H1 (cell line): ENCODE data around the gene BCL3. TPM values are rescaled to one million over a fixed set of nuclear protein-coding genes. Genes with fewer than 3 reads are reported as not detected.

Experiments used
- CTCF ChIA-PET: fragments of 300-600 bp; sonication (Branson Sonifier 250); formaldehyde crosslinking; loops from one replicate; lab custom pipeline; 2021; ENCODE audit not compliant: partially characterized antibody; lab: Charles Lee
- POLR2A ChIA-PET: fragments of 300-600 bp; sonication (Branson Sonifier 250); formaldehyde crosslinking; loops from one replicate; lab custom pipeline; 2021; ENCODE audit warnings: inconsistent platforms; ENCODE audit not compliant: partially characterized antibody; lab: Charles Lee
- DNase-seq, 2 experiments: peaks; one replicate each; pipeline versions ENCODE4 v3.0.0 to v3.0.0-alpha.2; 2010 to 2022; ENCODE audit warnings: low spot score in 2 of 2, low read depth in 1 of 2, mixed read lengths in 1 of 2
- FAIRE-seq: peaks from 2 replicates; lab custom pipeline; 2011; peaks lifted over from hg19 to GRCh38; lab: Jason Lieb, UNC
- H2AFZ ChIP-seq: 2 replicates; pipeline ENCODE4 v1.8.1; 2012; ENCODE audit warnings: low read length, inconsistent platforms
- H2AK5ac ChIP-seq: 2 replicates; pipeline ENCODE4 v1.6.1; 2013; ENCODE audit warnings: low read depth, low read length
- H2BK120ac ChIP-seq: replicated peaks from 2 replicates; pipeline ENCODE3; 2013; ENCODE audit warnings: low read depth, low read length, inconsistent platforms
- H2BK12ac ChIP-seq: 2 replicates; pipeline ENCODE4 v1.6.1; 2013; ENCODE audit warnings: low read depth, low read length
- H2BK15ac ChIP-seq: 2 replicates; pipeline ENCODE4 v1.6.1; 2013; ENCODE audit warnings: low read length
- H2BK20ac ChIP-seq: 2 replicates; pipeline ENCODE4 v1.6.1; 2013; ENCODE audit warnings: low read length
- H2BK5ac ChIP-seq: 2 replicates; pipeline ENCODE4 v1.6.1; 2013; ENCODE audit warnings: low read depth, low read length
- H3K14ac ChIP-seq: 2 replicates; pipeline ENCODE4 v1.6.1; 2013; ENCODE audit warnings: inconsistent platforms; ENCODE audit not compliant: insufficient read length
- H3K18ac ChIP-seq: 2 replicates; pipeline ENCODE4 v1.6.1; 2013; ENCODE audit warnings: low read length; ENCODE audit errors: extremely low read depth
- H3K23ac ChIP-seq: 2 replicates; pipeline ENCODE4 v1.6.1; 2013; ENCODE audit warnings: inconsistent platforms; ENCODE audit not compliant: insufficient read length
- H3K23me2 ChIP-seq: 2 replicates; pipeline ENCODE4 v1.6.1; 2013; ENCODE audit warnings: low read depth, low read length
- H3K27ac ChIP-seq: 2 replicates; pipeline ENCODE4 v1.6.1; 2011; ENCODE audit warnings: low read depth, low read length, inconsistent platforms
- H3K27me3 ChIP-seq, 4 experiments: replicated peaks in 1 of 4; 1 replicate in 1 of 4; 2 replicates in 3 of 4; pipeline versions ENCODE4 v1.6.1 to v1.8.1; 2011 to 2013; ENCODE audit warnings: low read length in 3 of 4, mild to moderate bottlenecking in 3 of 4, inconsistent platforms in 2 of 4, mixed read lengths in 2 of 4, moderate library complexity in 1 of 4; ENCODE audit not compliant: control insufficient read depth in 3 of 4, insufficient read depth in 3 of 4; ENCODE audit errors: extremely low read depth in 1 of 4
- H3K36me3 ChIP-seq, 4 experiments: 2 replicates each; pipeline versions ENCODE4 v1.6.1 to v1.8.1; 2011 to 2013; ENCODE audit warnings: mild to moderate bottlenecking in 4 of 4, low read length in 3 of 4, moderate library complexity in 2 of 4, control low read depth in 1 of 4, inconsistent platforms in 1 of 4; ENCODE audit not compliant: insufficient read depth in 4 of 4, control insufficient read depth in 2 of 4
- H3K4ac ChIP-seq: replicated peaks from 2 replicates; pipeline ENCODE3; 2013; ENCODE audit warnings: low read length, low read depth, mixed read lengths, inconsistent platforms; ENCODE audit not compliant: insufficient read length
- H3K4me1 ChIP-seq, 4 experiments: replicated peaks in 1 of 4; 1 replicate in 1 of 4; 2 replicates in 3 of 4; pipeline versions ENCODE4 v1.6.1 to v1.8.1; 2011 to 2013; ENCODE audit warnings: low read length in 3 of 4, inconsistent platforms in 2 of 4, mixed read lengths in 1 of 4; ENCODE audit not compliant: insufficient read depth in 4 of 4, control insufficient read depth in 3 of 4
- H3K4me2 ChIP-seq, 2 experiments: 2 replicates each; pipeline versions ENCODE4 v1.6.1 to v1.8.1; 2011 to 2013; ENCODE audit warnings: low read depth in 2 of 2, low read length in 2 of 2, control low read depth in 1 of 2, inconsistent platforms in 1 of 2, mild to moderate bottlenecking in 1 of 2; ENCODE audit not compliant: insufficient read depth in 1 of 2
- H3K4me3 ChIP-seq, 4 experiments: fragments of 200-600, 300-600 bp in 1 of 4; sonication (generic), shearing (Covaris generic), sonication (Bioruptor Twin) in 1 of 4; 2 replicates each; pipeline versions ENCODE4 v1.5.1 to v1.8.1; 2011 to 2016; ENCODE audit warnings: low read length in 4 of 4, low read depth in 3 of 4, control low read depth in 2 of 4, inconsistent platforms in 2 of 4, mild to moderate bottlenecking in 2 of 4, mixed read lengths in 1 of 4, moderate library complexity in 1 of 4; ENCODE audit not compliant: insufficient read depth in 2 of 4; ENCODE audit errors: extremely low read depth in 1 of 4
- H3K56ac ChIP-seq: replicated peaks from 2 replicates; pipeline ENCODE3; 2013; ENCODE audit warnings: low read depth, mild to moderate bottlenecking, mixed read lengths, low read length, inconsistent platforms; ENCODE audit not compliant: insufficient read length
- H3K79me1 ChIP-seq: 2 replicates; pipeline ENCODE4 v1.6.1; 2013; ENCODE audit warnings: low read depth, low read length, control low read depth
- H3K79me2 ChIP-seq, 2 experiments: 2 replicates each; pipeline versions ENCODE4 v1.6.1 to v1.8.1; 2012 to 2013; ENCODE audit warnings: low read length in 2 of 2, mild to moderate bottlenecking in 2 of 2, inconsistent platforms in 1 of 2; ENCODE audit not compliant: insufficient read depth in 2 of 2, control insufficient read depth in 1 of 2
- H3K9ac ChIP-seq, 4 experiments: replicated peaks in 1 of 4; 1 replicate in 1 of 4; 2 replicates in 3 of 4; pipeline versions ENCODE4 v1.6.1 to v1.8.1; 2011 to 2013; ENCODE audit warnings: low read depth in 3 of 4, low read length in 3 of 4, control low read depth in 2 of 4, mild to moderate bottlenecking in 2 of 4, moderate library complexity in 2 of 4, inconsistent platforms in 1 of 4; ENCODE audit errors: extremely low read depth in 1 of 4
- H3K9me3 ChIP-seq, 2 experiments: 2 replicates each; pipeline versions ENCODE4 v1.6.1 to v1.8.1; 2012 to 2013; ENCODE audit warnings: mild to moderate bottlenecking in 2 of 2, moderate library complexity in 2 of 2, control low read depth in 1 of 2, inconsistent platforms in 1 of 2, low read depth in 1 of 2, low read length in 1 of 2, mixed read lengths in 1 of 2; ENCODE audit not compliant: insufficient read depth in 2 of 2
- H4K20me1 ChIP-seq, 2 experiments: replicated peaks in 1 of 2; 2 replicates each; pipeline versions ENCODE3 to v1.8.1; 2011 to 2013; ENCODE audit warnings: inconsistent platforms in 2 of 2, low read length in 2 of 2, mild to moderate bottlenecking in 1 of 2; ENCODE audit not compliant: insufficient read depth in 2 of 2, control insufficient read depth in 1 of 2
- H4K5ac ChIP-seq: 2 replicates; pipeline ENCODE4 v1.6.1; 2013; ENCODE audit warnings: low read length, low read depth, mixed read lengths, inconsistent platforms; ENCODE audit not compliant: insufficient read length
- H4K8ac ChIP-seq: 2 replicates; pipeline ENCODE4 v1.8.0; 2013; ENCODE audit warnings: mild to moderate bottlenecking, moderate library complexity, low read length, inconsistent platforms; ENCODE audit not compliant: insufficient read depth; ENCODE audit errors: extremely low read depth
- H4K91ac ChIP-seq: replicated peaks from 2 replicates; pipeline ENCODE3; 2013; ENCODE audit warnings: low read length, mixed read lengths, inconsistent platforms; ENCODE audit not compliant: insufficient read length
- BACH1 ChIP-seq: IDR thresholded peaks from 2 replicates; pipeline ENCODE4 v1.6.1; 2012; ENCODE audit warnings: low read length, improper control_type of control experiment
- BCL11A ChIP-seq, 2 experiments: IDR thresholded peaks; one replicate each; pipeline ENCODE4 v1.6.1; 2011; ENCODE audit warnings: low read depth in 2 of 2, low read length in 2 of 2, mild to moderate bottlenecking in 2 of 2
- CEBPB ChIP-seq: IDR thresholded peaks from 2 replicates; pipeline ENCODE4 v1.6.1; 2012; ENCODE audit warnings: low read depth, low read length
- CTBP2 ChIP-seq: IDR thresholded peaks from 2 replicates; pipeline ENCODE4 v1.7.0; 2011; ENCODE audit warnings: borderline replicate concordance, mild to moderate bottlenecking, moderate library complexity, mixed read lengths, low read length; ENCODE audit not compliant: insufficient read depth, insufficient read length
- MAFK ChIP-seq: IDR thresholded peaks from 2 replicates; pipeline ENCODE4 v1.6.1; 2012; ENCODE audit warnings: low read depth, mild to moderate bottlenecking, improper control_type of control experiment, low read length
- RAD21 ChIP-seq, 2 experiments: IDR thresholded peaks in 1 of 2; conservative IDR thresholded peaks in 1 of 2; 2 replicates each; pipeline ENCODE4 v1.6.1; 2011; ENCODE audit warnings: low read depth in 2 of 2, low read length in 2 of 2, improper control_type of control experiment in 1 of 2, inconsistent platforms in 1 of 2, mild to moderate bottlenecking in 1 of 2, moderate library complexity in 1 of 2
- SAP30 ChIP-seq: fragments of 300-600 bp; sonication (generic); IDR thresholded peaks from 2 replicates; pipeline ENCODE4 v1.7.1; 2012; ENCODE audit warnings: low read length, moderate library complexity, mild to moderate bottlenecking, inconsistent platforms; ENCODE audit not compliant: insufficient read depth, insufficient replicate concordance
- WGBS, 2 experiments: shearing (Covaris generic) in 1 of 2; methylation state at CpG; one replicate each; pipeline versions ENCODE4 v1.1.6 to v1.1.7; 2013 to 2015; ENCODE audit warnings: low lambda C conversion rate in 2 of 2, mixed read lengths in 2 of 2, inconsistent platforms in 1 of 2, low coverage in 1 of 2, missing lambda C conversion rate in 1 of 2; ENCODE audit not compliant: insufficient replicate concordance in 2 of 2, insufficient coverage in 1 of 2, insufficient read length in 1 of 2; ENCODE audit errors: extremely low coverage in 1 of 2, missing lambda C conversion rate in 1 of 2; 5-methylcytosine and 5-hydroxymethylcytosine counted together
- polyA plus RNA-seq, 7 experiments: library from polyadenylated mRNA; depleted of rRNA in 3 of 7; stranded (reverse) in 5 of 7; unstranded in 2 of 7; fragments of >200 nt in 5 of 7; fragments of 200-250 nt in 2 of 7; gene quantifications; 1 replicate in 5 of 7; 2 replicates in 1 of 7; 4 replicates in 1 of 7; pipeline versions ENCODE4 v1.2.1 to v1.2.3, GENCODE V29; 2011 to 2013; ENCODE audit warnings: missing spikeins in 2 of 7, mixed read lengths in 2 of 7
- total RNA-seq: library from RNA; stranded (reverse); fragmentation: NEBNext Ultra II Directional; extraction: Animal tissue kit (Norgen Biotek cat#: 25700); gene quantifications from 2 replicates; pipeline ENCODE4 v1.2.1, GENCODE V29; 2021

The BCL3 gene
- total and polyA plus RNA-seq, 2 of the 8 experiments (the other 6 are each of a cell fraction or from before 2014, with no cell fraction given): 0.88 to 2.4 TPM

- Histone ChIP-seq H2BK12ac (0 out of 2 replicates have a peak overlapping the region, but pooled peaks have one; percentile 68), H3K4ac (no peak overlapping the region), H3K4me1 (peaks cover 0 to 4% (median 2%) of the 10 kb centered on the region in 4 experiments; a peak in 4 of 7 replicates), H3K36me3 (no peaks in the 10 kb centered on the region), H4K5ac (no peak overlapping the region), H3K23ac (no peak overlapping the region), H3K23me2 (peaks cover 3% of the 10 kb centered on the region; the same call in 1 of the 2 replicates), H3K9me3 (no peaks in the 10 kb centered on the region), H4K91ac (peak overlapping the region; percentile 61), H2AFZ (peak overlapping the region; percentile 40; the same call in 1 of the 2 replicates), H3K27ac (no peak overlapping the region), H3K4me3 (no peak overlapping the region), H2BK120ac (no peak overlapping the region), H3K14ac (no peak overlapping the region), H3K56ac (no peak overlapping the region), H3K27me3 (peaks cover 6 to 20% (median 15%) of the 10 kb centered on the region in 4 experiments), H2AK5ac (no peak overlapping the region), H3K79me2 (no peaks in the 10 kb centered on the region), H2BK20ac (peak overlapping the region; percentile 80; the same call in 1 of the 2 replicates), H3K9ac (no peak overlapping the region), H3K18ac (no peak overlapping the region; the same call in 1 of the 2 replicates), H4K20me1 (no peaks in the 10 kb centered on the region), H2BK15ac (no peak overlapping the region), H3K79me1 (no peaks in the 10 kb centered on the region), H2BK5ac (peak overlapping the region; percentile 78; the same call in 1 of the 2 replicates), H4K8ac (peak overlapping the region; percentile 62; the same call in 1 of the 2 replicates), H3K4me2 (0 out of 4 replicates have a peak overlapping the region, but pooled peaks of 1 of the 2 experiments have one; percentile 33)
- WGBS, 2 experiments: 55% methylated on average over 9 of the region's 13 CpGs; no CpG with 5 or more reads in 1 of the 2 experiments
- FAIRE-seq: no peak
- CTCF ChIA-PET: interaction anchor here (0.9 to 9.4 kb wide), 8 partner anchors 10 to 104 kb away, joined by 3 to 91 read pairs (median 7); partner anchors contain the start of gene NECTIN2
- no peak for DNase-seq
- POLR2A ChIA-PET: no interaction called here
- TF ChIP-seq BCL11A (IDR thresholded peaks at IDR 0.05; ENCODE audit: low read depth in 2 of 2, low read length in 2 of 2) (no peak), MAFK (peak; percentile 7; the same call in 1 of the 2 replicates), BACH1 (peak; percentile 60), SAP30 (no peak), RAD21 (IDR thresholded peaks at IDR 0.05 in 1 of 2, conservative IDR thresholded peaks at IDR 0.05 in 1 of 2; ENCODE audit: low read depth in 2 of 2, low read length in 2 of 2) (no peak), CTBP2 (no peak), CEBPB (peak; percentile 97)
Observed at GRCh38 chr19:44741841-44742329, 6.6 kb upstream of the BCL3 start.
